PC-9 (cell line): ENCODE measurements around the gene B3GNT7.

Experiments used
- CTCF ChIP-seq: fragments of 200-600 bp; sonication (generic); conservative IDR thresholded peaks from 2 replicates; pipeline ENCODE4 v1.6.1; 2017; ENCODE audit warnings: mixed run types, antibody characterized with exemption, mild to moderate bottlenecking, moderate library complexity
- EZH2 ChIP-seq: fragments of 200-600 bp; sonication (generic); IDR thresholded peaks from 2 replicates; pipeline ENCODE4 v1.8.0; 2017; ENCODE audit warnings: antibody characterized with exemption, low read depth

- TF ChIP-seq EZH2: no peak
- TF ChIP-seq CTCF: no peak
Observed at GRCh38 chr2:231360401-231360800, 35.1 kb upstream of the B3GNT7 start.
